Measurements from ENCODE around the gene PAIP2.
"Not testable (repeated sequence)": the region's sequence is repeated elsewhere in the genome, so short reads cannot be mapped to it uniquely, and the experiment has no call there.

PAIP2 gene

GRCh38 chr5:139301808-139302499 lies 39.7 kb upstream of the PAIP2 start:
- peaks cover 41% of the 10 kb centered on the region for H3K4me1 ChIP-seq (ENCODE audit: control insufficient read depth, insufficient read depth, low read length)

DNA sequence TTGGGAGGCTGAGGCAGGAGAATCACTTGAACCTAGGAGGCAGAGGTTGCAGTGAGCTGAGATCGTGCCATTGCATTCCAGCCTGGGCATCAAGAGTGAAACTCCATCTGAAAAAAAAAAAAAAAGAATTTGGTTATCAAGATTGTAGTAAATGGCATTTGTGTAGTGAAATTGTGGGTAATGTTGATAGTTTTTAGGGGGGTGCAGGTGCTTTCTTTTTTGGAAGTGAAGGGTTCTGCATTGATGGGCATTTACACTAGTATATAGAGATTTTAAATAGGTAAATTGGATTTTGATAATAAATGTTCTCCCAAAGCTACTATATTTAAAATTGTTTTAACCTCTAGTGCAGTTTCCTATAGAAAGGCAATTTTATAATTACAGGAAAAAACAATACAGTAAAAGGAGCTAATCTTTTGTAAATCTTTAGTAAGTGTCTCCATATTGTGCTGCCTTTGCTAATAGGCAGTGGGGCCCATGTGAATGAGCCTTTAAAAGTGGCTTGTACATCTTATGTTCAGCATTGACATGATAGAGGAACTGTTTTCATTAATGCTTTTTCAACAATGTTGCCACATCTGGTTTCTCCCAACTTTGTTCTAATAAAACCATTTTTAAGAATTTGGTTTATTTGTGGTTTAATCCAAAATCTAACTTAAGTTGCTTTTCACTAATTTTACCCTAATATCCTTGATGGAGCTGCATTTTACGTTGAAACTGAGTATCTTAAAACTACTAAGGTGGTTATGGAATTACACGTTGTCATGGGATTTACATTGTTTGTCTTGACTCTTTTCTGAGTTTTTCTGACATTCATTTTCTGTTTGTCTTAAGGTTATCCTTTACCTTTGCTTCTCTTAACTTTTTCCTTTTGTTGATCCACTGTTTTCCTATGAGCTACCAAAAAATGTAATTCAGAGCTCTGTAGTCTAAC lies 37.0 kb upstream of the PAIP2 start:
- Histone ChIP-seq H3K4me2 (ENCODE audit: low read length) (peak overlapping the region; percentile 27), H3K27me3 (ENCODE audit: control insufficient read depth, insufficient read depth, low read length) (no peaks in the 10 kb centered on the region), H3K4me3 (ENCODE audit: low read length) (no peak overlapping the region), H3K9me3 (replicated peaks; ENCODE audit: low read length) (no peaks in the 10 kb centered on the region), H3K9ac (ENCODE audit: low read depth, low read length) (no peak overlapping the region), H3K36me3 (ENCODE audit: insufficient read depth, low read length) (peaks cover 1% of the 10 kb centered on the region), H3K4me1 (ENCODE audit: control insufficient read depth, insufficient read depth, low read length) (peaks cover 34% of the 10 kb centered on the region)

More at GRCh38 chr5:139301808-139302499, 39.7 kb upstream of the PAIP2 start:
- Histone ChIP-seq H3K4me2 (ENCODE audit: low read length) (no peak overlapping the region), H3K36me3 (ENCODE audit: insufficient read depth, low read length) (peaks cover 2% of the 10 kb centered on the region), H3K9ac (ENCODE audit: low read depth, low read length) (no peak overlapping the region), H3K9me3 (replicated peaks; ENCODE audit: low read length) (no peaks in the 10 kb centered on the region), H3K4me3 (ENCODE audit: low read length) (no peak overlapping the region), H3K27me3 (ENCODE audit: control insufficient read depth, insufficient read depth, low read length) (no peaks in the 10 kb centered on the region)

DNA sequence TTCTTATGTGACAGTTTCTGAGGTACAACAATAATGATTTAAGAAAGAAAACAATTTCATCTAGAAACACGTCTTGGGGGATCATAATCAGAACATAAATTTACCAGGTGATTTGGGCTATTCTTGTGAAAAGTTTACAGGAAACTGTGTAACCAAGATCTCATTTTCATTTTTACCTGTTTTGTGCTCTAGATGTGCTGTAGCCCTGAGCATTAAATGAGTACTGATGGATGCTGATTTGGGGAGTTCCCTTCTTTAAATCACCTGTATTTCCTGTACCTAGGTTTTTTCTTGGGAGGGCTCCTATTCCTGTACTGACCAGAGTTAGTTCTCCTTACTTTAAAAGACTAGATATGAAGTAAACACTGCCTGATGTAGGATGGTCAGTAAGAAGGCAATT lies 35.5 kb upstream of the PAIP2 start:
- no peaks in the 10 kb centered on the region for H3K36me3 ChIP-seq (ENCODE audit: insufficient read depth, low read length)

GRCh38 chr5:139306628-139307379 lies 34.9 kb upstream of the PAIP2 start:
- Histone ChIP-seq H3K9ac (ENCODE audit: low read depth, low read length) (no peak overlapping the region), H3K4me3 (ENCODE audit: low read length) (no peak overlapping the region), H3K9me3 (replicated peaks; ENCODE audit: low read length) (no peaks in the 10 kb centered on the region), H3K36me3 (ENCODE audit: insufficient read depth, low read length) (no peaks in the 10 kb centered on the region), H3K4me2 (ENCODE audit: low read length) (no peak overlapping the region), H3K4me1 (ENCODE audit: control insufficient read depth, insufficient read depth, low read length) (peaks cover 45% of the 10 kb centered on the region), H3K27me3 (ENCODE audit: control insufficient read depth, insufficient read depth, low read length) (no peaks in the 10 kb centered on the region)

More for the DNA sequence above, 35.5 kb upstream of the PAIP2 start:
- Histone ChIP-seq H3K4me3 (ENCODE audit: low read length) (no peak overlapping the region), H3K9ac (ENCODE audit: low read depth, low read length) (no peak overlapping the region), H3K27me3 (ENCODE audit: control insufficient read depth, insufficient read depth, low read length) (no peaks in the 10 kb centered on the region), H3K4me1 (ENCODE audit: control insufficient read depth, insufficient read depth, low read length) (peaks cover 42% of the 10 kb centered on the region), H3K4me2 (ENCODE audit: low read length) (no peak overlapping the region), H3K9me3 (replicated peaks; ENCODE audit: low read length) (no peaks in the 10 kb centered on the region)

DNA sequence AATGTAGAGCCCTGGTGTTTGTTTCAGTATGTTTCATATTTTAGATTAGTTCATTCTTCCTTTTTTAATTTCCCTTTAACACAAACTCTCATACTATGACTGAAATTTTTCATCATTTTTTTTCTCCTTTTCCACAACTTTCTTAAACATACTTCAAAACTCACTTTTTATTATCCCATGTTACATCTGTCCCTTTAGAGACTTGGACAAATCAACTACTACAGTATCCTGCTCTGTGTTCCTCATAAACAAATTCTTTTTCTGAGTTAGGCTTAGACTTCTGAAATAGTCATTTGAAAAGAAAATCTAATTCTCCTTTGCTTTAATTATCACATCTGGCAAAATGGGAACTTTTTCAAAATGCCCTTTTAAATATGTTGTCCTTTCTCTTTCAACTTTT lies 32.9 kb upstream of the PAIP2 start:
- H3K4me1 ChIP-seq (ENCODE audit: control insufficient read depth, insufficient read depth, low read length): peaks cover 39% of the 10 kb centered on the region

DNA sequence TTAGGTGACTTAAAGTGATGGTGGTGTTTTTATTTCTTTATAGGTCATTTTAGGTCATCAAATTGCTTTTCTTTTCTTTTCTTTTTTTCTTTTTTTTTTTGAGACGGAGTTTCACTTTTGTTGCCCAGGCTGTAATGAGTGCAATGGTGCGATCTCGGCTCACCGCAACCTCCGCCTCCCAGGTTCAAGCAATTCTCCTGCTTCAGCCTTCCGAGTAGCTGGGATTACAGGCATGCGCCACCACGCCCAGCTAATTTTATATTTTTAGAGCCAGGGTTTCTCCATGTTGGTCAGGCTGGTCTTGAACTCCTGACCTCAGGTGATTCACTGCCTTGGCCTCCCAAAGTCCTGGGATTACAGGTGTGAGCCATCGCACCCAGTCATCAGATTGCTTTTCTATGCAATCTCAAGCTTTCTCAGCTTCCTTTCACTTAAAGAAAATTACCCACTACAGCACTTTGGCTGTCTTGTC lies 30.9 kb upstream of the PAIP2 start:
- Histone ChIP-seq H3K4me1 (ENCODE audit: control insufficient read depth, insufficient read depth, low read length) (peaks cover 30% of the 10 kb centered on the region), H3K4me2 (ENCODE audit: low read length) (peak overlapping the region; percentile 3), H3K36me3 (ENCODE audit: insufficient read depth, low read length) (peaks cover 11% of the 10 kb centered on the region)
- H3K9ac ChIP-seq (ENCODE audit: low read depth, low read length); H3K4me3 ChIP-seq (ENCODE audit: low read length); H3K27me3 ChIP-seq (ENCODE audit: control insufficient read depth, insufficient read depth, low read length); H3K9me3 ChIP-seq (replicated peaks; ENCODE audit: low read length): not testable (repeated sequence)

More for the DNA sequence above, 32.9 kb upstream of the PAIP2 start:
- no peak overlapping the region for H3K4me3 ChIP-seq (ENCODE audit: low read length)
- no peaks in the 10 kb centered on the region for H3K27me3 ChIP-seq (ENCODE audit: control insufficient read depth, insufficient read depth, low read length)
- H3K4me2 ChIP-seq (ENCODE audit: low read length): no peak overlapping the region
- H3K9me3 ChIP-seq (replicated peaks; ENCODE audit: low read length): no peaks in the 10 kb centered on the region
- no peaks in the 10 kb centered on the region for H3K36me3 ChIP-seq (ENCODE audit: insufficient read depth, low read length)
- H3K9ac ChIP-seq (ENCODE audit: low read depth, low read length): no peak overlapping the region

GRCh38 chr5:139312075-139312474 lies 29.6 kb upstream of the PAIP2 start:
- no peak overlapping the region for H3K4me3 ChIP-seq (ENCODE audit: low read length)
- H3K4me1 ChIP-seq (ENCODE audit: control insufficient read depth, insufficient read depth, low read length): peaks cover 19% of the 10 kb centered on the region
- H3K9ac ChIP-seq (ENCODE audit: low read depth, low read length): no peak overlapping the region
- no peak overlapping the region for H3K4me2 ChIP-seq (ENCODE audit: low read length)
- no peaks in the 10 kb centered on the region for H3K9me3 ChIP-seq (replicated peaks; ENCODE audit: low read length)
- H3K36me3 ChIP-seq (ENCODE audit: insufficient read depth, low read length): peaks cover 24% of the 10 kb centered on the region
- no peaks in the 10 kb centered on the region for H3K27me3 ChIP-seq (ENCODE audit: control insufficient read depth, insufficient read depth, low read length)

DNA sequence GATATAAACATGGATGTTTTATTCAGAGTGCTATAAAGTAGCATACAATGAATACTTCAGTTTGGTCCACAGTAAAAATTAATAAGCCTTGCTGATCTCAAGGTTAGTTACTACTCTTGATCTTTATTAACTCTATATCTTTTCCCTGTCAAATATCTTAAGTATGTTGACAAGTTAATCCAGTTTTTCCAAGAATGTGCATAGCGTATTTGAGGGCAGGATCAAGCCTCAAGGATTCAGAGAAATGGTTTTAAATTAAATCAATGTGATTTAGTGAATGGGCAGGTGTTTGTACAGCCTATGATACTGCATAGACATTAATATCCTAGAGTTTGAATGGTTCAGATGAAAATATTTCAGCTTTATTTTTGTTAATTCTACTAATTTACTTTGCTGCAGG lies 27.4 kb upstream of the PAIP2 start:
- H3K4me3 ChIP-seq (ENCODE audit: low read length): no peak overlapping the region
- H3K9ac ChIP-seq (ENCODE audit: low read depth, low read length): no peak overlapping the region
- no peaks in the 10 kb centered on the region for H3K27me3 ChIP-seq (ENCODE audit: control insufficient read depth, insufficient read depth, low read length)
- no peaks in the 10 kb centered on the region for H3K9me3 ChIP-seq (replicated peaks; ENCODE audit: low read length)
- peaks cover 13% of the 10 kb centered on the region for H3K4me1 ChIP-seq (ENCODE audit: control insufficient read depth, insufficient read depth, low read length)
- H3K36me3 ChIP-seq (ENCODE audit: insufficient read depth, low read length): peaks cover 46% of the 10 kb centered on the region
- no peak overlapping the region for H3K4me2 ChIP-seq (ENCODE audit: low read length)

GRCh38 chr5:139315056-139315615 lies 26.5 kb upstream of the PAIP2 start:
- Histone ChIP-seq H3K27me3 (ENCODE audit: control insufficient read depth, insufficient read depth, low read length) (no peaks in the 10 kb centered on the region), H3K9me3 (replicated peaks; ENCODE audit: low read length) (no peaks in the 10 kb centered on the region), H3K4me2 (ENCODE audit: low read length) (no peak overlapping the region), H3K9ac (ENCODE audit: low read depth, low read length) (no peak overlapping the region), H3K4me3 (ENCODE audit: low read length) (no peak overlapping the region), H3K4me1 (ENCODE audit: control insufficient read depth, insufficient read depth, low read length) (peaks cover 13% of the 10 kb centered on the region), H3K36me3 (ENCODE audit: insufficient read depth, low read length) (peaks cover 53% of the 10 kb centered on the region)

DNA sequence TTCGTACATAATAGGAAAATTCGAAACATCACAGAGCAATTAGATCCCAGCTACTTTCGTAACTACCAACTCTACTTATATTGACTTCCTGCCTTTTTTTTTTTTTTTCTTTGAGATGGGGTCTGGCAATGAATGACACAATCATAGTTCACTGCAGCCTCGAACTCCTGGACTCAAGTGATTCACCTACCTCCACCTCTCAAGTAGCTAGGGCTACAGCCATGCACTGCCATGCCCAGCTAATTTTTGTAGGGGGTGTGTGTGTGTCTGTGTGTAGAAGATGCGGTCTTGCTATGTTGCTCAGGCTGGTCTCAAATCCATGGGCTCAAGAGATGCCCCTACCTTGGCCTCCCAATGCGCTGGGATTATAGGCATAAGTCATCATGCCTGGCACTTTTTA lies 5.8 kb upstream of the PAIP2 start:
- peaks cover 25% of the 10 kb centered on the region for H3K36me3 ChIP-seq (ENCODE audit: insufficient read depth, low read length)
- no peak overlapping the region for H3K4me2 ChIP-seq (ENCODE audit: low read length)
- no peaks in the 10 kb centered on the region for H3K9me3 ChIP-seq (replicated peaks; ENCODE audit: low read length)
- H3K9ac ChIP-seq (ENCODE audit: low read depth, low read length): no peak overlapping the region
- no peak overlapping the region for H3K4me3 ChIP-seq (ENCODE audit: low read length)
- no peaks in the 10 kb centered on the region for H3K4me1 ChIP-seq (ENCODE audit: control insufficient read depth, insufficient read depth, low read length)
- H3K27me3 ChIP-seq (ENCODE audit: control insufficient read depth, insufficient read depth, low read length): no peaks in the 10 kb centered on the region

DNA sequence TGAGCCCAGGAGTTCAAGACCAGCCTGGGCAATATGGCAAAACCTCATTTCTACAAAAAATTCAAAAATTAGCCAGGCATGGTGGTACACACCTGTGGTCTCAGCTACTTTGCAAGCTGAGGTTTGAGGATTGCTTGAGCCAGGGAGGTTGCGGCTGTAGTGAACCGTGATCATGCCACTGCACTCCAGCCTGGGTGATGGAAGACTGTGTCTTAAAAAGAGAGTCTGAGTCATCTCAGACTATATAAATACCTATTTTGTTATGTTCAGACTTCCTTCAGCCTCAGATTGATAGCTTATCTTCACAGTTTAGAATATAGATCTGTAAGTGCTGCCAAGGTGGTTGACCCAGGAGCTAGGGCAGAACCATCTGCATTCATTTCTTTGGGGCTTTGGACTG lies 1.6 kb upstream of the PAIP2 start:
- Histone ChIP-seq H3K4me3 (ENCODE audit: low read length) (no peak overlapping the region), H3K9me3 (replicated peaks; ENCODE audit: low read length) (no peaks in the 10 kb centered on the region), H3K9ac (ENCODE audit: low read depth, low read length) (no peak overlapping the region), H3K4me2 (ENCODE audit: low read length) (no peak overlapping the region), H3K36me3 (ENCODE audit: insufficient read depth, low read length) (no peaks in the 10 kb centered on the region), H3K27me3 (ENCODE audit: control insufficient read depth, insufficient read depth, low read length) (no peaks in the 10 kb centered on the region), H3K4me1 (ENCODE audit: control insufficient read depth, insufficient read depth, low read length) (peaks cover 15% of the 10 kb centered on the region)

Data from skeletal muscle satellite cell (primary cell).